OCI-LY1 (cell line): ENCODE results near the gene CAPN2.

Experiments
- EZH2 ChIP-seq: fragments of 200-600 bp; sonication (generic), shearing (Covaris generic); IDR thresholded peaks from 2 replicates; pipeline ENCODE4 v1.8.0; 2017; ENCODE audit warnings: borderline replicate concordance, mixed run types, mild to moderate bottlenecking, antibody characterized with exemption, low read length, moderate library complexity, mixed read lengths
- TF ChIP-seq, protein P1 (sequence below): fragments of 200-600 bp; sonication (generic), shearing (Covaris generic); IDR thresholded peaks from 2 replicates; pipeline ENCODE4 v1.5.1; 2017; ENCODE audit warnings: mild to moderate bottlenecking, antibody characterized with exemption, low read length, moderate library complexity, mixed read lengths

DNA sequence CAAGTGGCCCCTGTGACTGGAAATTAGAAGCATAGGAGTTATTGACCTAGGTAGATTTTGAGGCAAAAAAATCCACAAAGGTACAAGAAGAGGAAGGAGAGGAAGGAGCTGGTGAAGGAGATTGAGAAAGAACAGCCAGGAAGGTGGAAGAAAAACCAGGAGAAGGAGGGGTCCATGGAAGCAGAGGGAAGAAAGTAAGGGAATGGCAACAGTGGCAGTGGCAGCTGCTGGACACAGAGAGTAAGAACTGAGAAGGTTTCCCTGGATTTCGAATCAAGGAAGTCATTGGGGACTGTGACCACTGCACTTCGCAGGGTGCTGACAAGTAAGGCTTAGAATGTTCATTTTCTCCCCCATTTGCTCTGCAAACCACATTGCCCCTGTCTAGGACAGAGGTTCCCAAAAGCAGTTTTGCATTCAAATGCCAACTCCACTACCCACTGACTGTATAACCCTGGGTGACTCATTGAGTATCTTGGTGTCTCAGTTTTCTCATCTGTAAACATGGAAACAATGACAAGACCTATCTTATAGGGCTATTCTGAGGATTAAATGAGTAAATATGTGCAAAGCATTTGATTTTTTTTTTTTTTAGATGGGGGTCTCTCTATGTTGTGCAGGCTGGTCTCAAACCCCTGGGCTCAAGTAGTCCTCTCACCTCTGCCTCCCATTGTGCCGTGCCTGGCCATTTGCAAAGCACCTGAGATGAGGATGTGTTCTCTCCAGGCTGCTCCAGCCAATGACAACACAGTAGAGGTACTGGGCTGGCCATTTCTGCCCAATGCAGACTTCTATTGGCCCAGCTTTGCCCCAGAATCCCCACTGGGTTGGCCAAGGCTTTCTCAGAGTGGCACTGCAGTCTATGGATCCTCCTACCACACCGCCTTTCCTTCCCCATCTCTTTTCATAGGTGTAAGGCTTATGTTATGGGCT lies 9.3 kb upstream of the CAPN2 start:
- TF ChIP-seq, protein P1, sequence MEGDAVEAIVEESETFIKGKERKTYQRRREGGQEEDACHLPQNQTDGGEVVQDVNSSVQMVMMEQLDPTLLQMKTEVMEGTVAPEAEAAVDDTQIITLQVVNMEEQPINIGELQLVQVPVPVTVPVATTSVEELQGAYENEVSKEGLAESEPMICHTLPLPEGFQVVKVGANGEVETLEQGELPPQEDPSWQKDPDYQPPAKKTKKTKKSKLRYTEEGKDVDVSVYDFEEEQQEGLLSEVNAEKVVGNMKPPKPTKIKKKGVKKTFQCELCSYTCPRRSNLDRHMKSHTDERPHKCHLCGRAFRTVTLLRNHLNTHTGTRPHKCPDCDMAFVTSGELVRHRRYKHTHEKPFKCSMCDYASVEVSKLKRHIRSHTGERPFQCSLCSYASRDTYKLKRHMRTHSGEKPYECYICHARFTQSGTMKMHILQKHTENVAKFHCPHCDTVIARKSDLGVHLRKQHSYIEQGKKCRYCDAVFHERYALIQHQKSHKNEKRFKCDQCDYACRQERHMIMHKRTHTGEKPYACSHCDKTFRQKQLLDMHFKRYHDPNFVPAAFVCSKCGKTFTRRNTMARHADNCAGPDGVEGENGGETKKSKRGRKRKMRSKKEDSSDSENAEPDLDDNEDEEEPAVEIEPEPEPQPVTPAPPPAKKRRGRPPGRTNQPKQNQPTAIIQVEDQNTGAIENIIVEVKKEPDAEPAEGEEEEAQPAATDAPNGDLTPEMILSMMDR = no peak
- no peak for TF ChIP-seq EZH2
